GM12878 (cell line): ENCODE measurements around the gene WDR91. TPM values are rescaled to one million over a fixed set of nuclear protein-coding genes. Genes with fewer than 3 reads are reported as not detected.
A peak's percentile ranks its signal among the peaks of the same experiment; 100 is the strongest.

Experiments
- ASH2L ChIP-seq: fragments of 300-600, 200-600 bp; sonication (generic); IDR thresholded peaks from 2 replicates; pipeline ENCODE4 v1.6.1; 2017; ENCODE audit warnings: low read depth, mild to moderate bottlenecking, borderline replicate concordance
- CEBPZ ChIP-seq: fragments of 150-350 bp; IDR thresholded peaks from 2 replicates; pipeline ENCODE4 v1.6.1; 2016; ENCODE audit warnings: low read depth, low read length
- CHD2 ChIP-seq: IDR thresholded peaks from 2 replicates; pipeline ENCODE4 v1.6.1; 2011; ENCODE audit warnings: low read depth, low read length, improper control_type of control experiment, borderline replicate concordance
- DPF2 ChIP-seq: fragments of 450-650 bp; IDR thresholded peaks from 2 replicates; pipeline ENCODE4 v1.6.1; 2017; ENCODE audit warnings: mild to moderate bottlenecking
- EZH2 ChIP-seq: IDR thresholded peaks from 2 replicates; pipeline ENCODE4 v1.6.1; 2012; ENCODE audit warnings: low read depth, mild to moderate bottlenecking, control low read depth, inconsistent platforms, low read length, borderline replicate concordance; ENCODE audit not compliant: control insufficient read depth
- FOXK2 ChIP-seq: fragments of 450-650 bp; IDR thresholded peaks from 2 replicates; pipeline ENCODE4 v1.6.1; 2017; ENCODE audit warnings: mild to moderate bottlenecking, moderate library complexity
- HDAC2 ChIP-seq: fragments of 200-600 bp; sonication (generic); IDR thresholded peaks from 2 replicates; pipeline ENCODE4 v1.6.1; 2017
- MLLT1 ChIP-seq: fragments of 450-650 bp; IDR thresholded peaks from 2 replicates; pipeline ENCODE4 v1.6.1; 2016; ENCODE audit warnings: mild to moderate bottlenecking
- MTA3 ChIP-seq: IDR thresholded peaks from 2 replicates; pipeline ENCODE4 v1.6.1; 2012; ENCODE audit warnings: low read length, inconsistent platforms, borderline replicate concordance
- NFIC ChIP-seq: IDR thresholded peaks from 2 replicates; pipeline ENCODE4 v1.6.1; 2012; ENCODE audit warnings: low read depth, mild to moderate bottlenecking, inconsistent platforms, low read length, moderate library complexity
- POLR2AphosphoS5 ChIP-seq: IDR thresholded peaks from 2 replicates; pipeline ENCODE4 v1.6.1; 2011; ENCODE audit warnings: mild to moderate bottlenecking, low read length, inconsistent platforms
- SPI1 ChIP-seq: IDR thresholded peaks from 2 replicates; pipeline ENCODE4 v1.6.1; 2011; ENCODE audit warnings: low read depth, mild to moderate bottlenecking, low read length, moderate library complexity, borderline replicate concordance; ENCODE audit not compliant: insufficient read depth
- ZNF24 ChIP-seq: fragments of 450-650 bp; IDR thresholded peaks from 2 replicates; pipeline ENCODE4 v1.6.1; 2017; ENCODE audit warnings: antibody characterized with exemption, mild to moderate bottlenecking
- polyA plus RNA-seq, 11 experiments: library from polyadenylated mRNA; depleted of rRNA in 4 of 11; unstranded in 6 of 11; stranded (reverse) in 5 of 11; fragments of >200 nt; fragmentation: Nextera tagmentation in 4 of 11; fragmentation: Illumina TruSeq in 1 of 11; extraction: Ambion mirVana in 4 of 11; extraction: Trizol in 1 of 11; gene quantifications; 1 replicate in 1 of 11; 2 replicates in 10 of 11; pipeline versions ENCODE4 v1.2.1 to v1.2.3, GENCODE V29; 2011 to 2016; ENCODE audit warnings: inconsistent platforms in 2 of 11, missing spikeins in 2 of 11, low read depth in 1 of 11
- total RNA-seq, 4 experiments: library from RNA; depleted of rRNA in 3 of 4; stranded (reverse); fragments of >200 nt in 3 of 4; fragmentation: Illumina TruSeq in 1 of 4; extraction: Trizol in 1 of 4; gene quantifications; 2 replicates each; pipeline versions ENCODE4 v1.2.1 to v1.2.3, GENCODE V29; 2013 to 2021
- TF ChIP-seq, protein P1 (sequence below): fragments of 450-650 bp; IDR thresholded peaks from 2 replicates; pipeline ENCODE4 v1.6.1; 2017; ENCODE audit warnings: antibody characterized with exemption, mild to moderate bottlenecking, moderate library complexity
- TF ChIP-seq, protein P2 (sequence below): IDR thresholded peaks from 2 replicates; pipeline ENCODE4 v1.6.1; 2011; ENCODE audit warnings: low read depth, low read length, improper control_type of control experiment, borderline replicate concordance
- TF ChIP-seq, protein P3 (sequence below): fragments of 450-650 bp; conservative IDR thresholded peaks from 2 replicates; pipeline ENCODE4 v1.6.1; 2017; ENCODE audit warnings: mild to moderate bottlenecking, moderate library complexity
- TF ChIP-seq, protein P4 (sequence below): IDR thresholded peaks from 2 replicates; pipeline ENCODE4 v1.6.1; 2012; ENCODE audit warnings: low read depth, low read length, improper control_type of control experiment

WDR91 gene
- total and polyA plus RNA-seq, 10 of the 15 experiments (the other 5 are each of a cell fraction or from before 2014, with no cell fraction given), result 7.6 to 83.3 (median 16.5) TPM

DNA sequence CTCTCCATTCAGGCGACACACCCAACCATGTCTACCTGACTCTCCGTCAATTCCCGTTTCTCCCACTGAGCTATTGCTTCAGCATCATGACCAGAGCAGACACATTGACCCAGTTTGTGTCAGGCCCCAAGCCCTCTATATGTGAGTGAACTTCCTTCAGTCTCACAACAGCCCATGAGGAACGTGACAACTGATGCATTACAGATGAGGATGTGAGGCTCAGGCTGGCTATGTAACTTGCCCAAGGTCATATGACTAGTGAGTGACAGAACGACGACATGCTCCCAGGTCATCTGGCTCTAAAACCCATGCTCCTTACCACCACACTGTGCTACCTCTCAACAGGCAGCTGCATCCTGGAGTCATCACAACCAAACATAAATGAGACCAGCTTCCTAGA is 59.8 kb downstream of the WDR91 start (continued):
- no peak for TF ChIP-seq CEBPZ
- TF ChIP-seq, protein P1, sequence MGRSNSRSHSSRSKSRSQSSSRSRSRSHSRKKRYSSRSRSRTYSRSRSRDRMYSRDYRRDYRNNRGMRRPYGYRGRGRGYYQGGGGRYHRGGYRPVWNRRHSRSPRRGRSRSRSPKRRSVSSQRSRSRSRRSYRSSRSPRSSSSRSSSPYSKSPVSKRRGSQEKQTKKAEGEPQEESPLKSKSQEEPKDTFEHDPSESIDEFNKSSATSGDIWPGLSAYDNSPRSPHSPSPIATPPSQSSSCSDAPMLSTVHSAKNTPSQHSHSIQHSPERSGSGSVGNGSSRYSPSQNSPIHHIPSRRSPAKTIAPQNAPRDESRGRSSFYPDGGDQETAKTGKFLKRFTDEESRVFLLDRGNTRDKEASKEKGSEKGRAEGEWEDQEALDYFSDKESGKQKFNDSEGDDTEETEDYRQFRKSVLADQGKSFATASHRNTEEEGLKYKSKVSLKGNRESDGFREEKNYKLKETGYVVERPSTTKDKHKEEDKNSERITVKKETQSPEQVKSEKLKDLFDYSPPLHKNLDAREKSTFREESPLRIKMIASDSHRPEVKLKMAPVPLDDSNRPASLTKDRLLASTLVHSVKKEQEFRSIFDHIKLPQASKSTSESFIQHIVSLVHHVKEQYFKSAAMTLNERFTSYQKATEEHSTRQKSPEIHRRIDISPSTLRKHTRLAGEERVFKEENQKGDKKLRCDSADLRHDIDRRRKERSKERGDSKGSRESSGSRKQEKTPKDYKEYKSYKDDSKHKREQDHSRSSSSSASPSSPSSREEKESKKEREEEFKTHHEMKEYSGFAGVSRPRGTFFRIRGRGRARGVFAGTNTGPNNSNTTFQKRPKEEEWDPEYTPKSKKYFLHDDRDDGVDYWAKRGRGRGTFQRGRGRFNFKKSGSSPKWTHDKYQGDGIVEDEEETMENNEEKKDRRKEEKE, result no peak
- TF ChIP-seq ZNF24, result no peak
- TF ChIP-seq, protein P2, sequence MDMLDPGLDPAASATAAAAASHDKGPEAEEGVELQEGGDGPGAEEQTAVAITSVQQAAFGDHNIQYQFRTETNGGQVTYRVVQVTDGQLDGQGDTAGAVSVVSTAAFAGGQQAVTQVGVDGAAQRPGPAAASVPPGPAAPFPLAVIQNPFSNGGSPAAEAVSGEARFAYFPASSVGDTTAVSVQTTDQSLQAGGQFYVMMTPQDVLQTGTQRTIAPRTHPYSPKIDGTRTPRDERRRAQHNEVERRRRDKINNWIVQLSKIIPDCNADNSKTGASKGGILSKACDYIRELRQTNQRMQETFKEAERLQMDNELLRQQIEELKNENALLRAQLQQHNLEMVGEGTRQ, result no peak; the same call in 1 of the 2 replicates
- TF ChIP-seq NFIC, result no peak
- no peak for TF ChIP-seq ASH2L
- TF ChIP-seq SPI1, result no peak
- no peak for TF ChIP-seq HDAC2
- TF ChIP-seq, protein P3, sequence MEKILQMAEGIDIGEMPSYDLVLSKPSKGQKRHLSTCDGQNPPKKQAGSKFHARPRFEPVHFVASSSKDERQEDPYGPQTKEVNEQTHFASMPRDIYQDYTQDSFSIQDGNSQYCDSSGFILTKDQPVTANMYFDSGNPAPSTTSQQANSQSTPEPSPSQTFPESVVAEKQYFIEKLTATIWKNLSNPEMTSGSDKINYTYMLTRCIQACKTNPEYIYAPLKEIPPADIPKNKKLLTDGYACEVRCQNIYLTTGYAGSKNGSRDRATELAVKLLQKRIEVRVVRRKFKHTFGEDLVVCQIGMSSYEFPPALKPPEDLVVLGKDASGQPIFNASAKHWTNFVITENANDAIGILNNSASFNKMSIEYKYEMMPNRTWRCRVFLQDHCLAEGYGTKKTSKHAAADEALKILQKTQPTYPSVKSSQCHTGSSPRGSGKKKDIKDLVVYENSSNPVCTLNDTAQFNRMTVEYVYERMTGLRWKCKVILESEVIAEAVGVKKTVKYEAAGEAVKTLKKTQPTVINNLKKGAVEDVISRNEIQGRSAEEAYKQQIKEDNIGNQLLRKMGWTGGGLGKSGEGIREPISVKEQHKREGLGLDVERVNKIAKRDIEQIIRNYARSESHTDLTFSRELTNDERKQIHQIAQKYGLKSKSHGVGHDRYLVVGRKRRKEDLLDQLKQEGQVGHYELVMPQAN, result no peak
- TF ChIP-seq, protein P4, sequence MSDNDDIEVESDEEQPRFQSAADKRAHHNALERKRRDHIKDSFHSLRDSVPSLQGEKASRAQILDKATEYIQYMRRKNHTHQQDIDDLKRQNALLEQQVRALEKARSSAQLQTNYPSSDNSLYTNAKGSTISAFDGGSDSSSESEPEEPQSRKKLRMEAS, result no peak
- peak; percentile 3 for TF ChIP-seq MLLT1
- no peak for TF ChIP-seq FOXK2
- peak; percentile 44; the same call in 1 of the 2 replicates for TF ChIP-seq POLR2AphosphoS5
- no peak for TF ChIP-seq DPF2
- TF ChIP-seq MTA3, result no peak
- TF ChIP-seq CHD2, result no peak
- TF ChIP-seq EZH2, result no peak
